NCI-H2171 treated with DMSO at 0.1 percent for 48 hours (cell line): Measurements from ENCODE around the gene TOX4.

Experiments
- DNase-seq: peaks from one replicate; lab custom pipeline; 2025; lab: John Stamatoyannopoulos, UW

TOX4 gene

GRCh38 chr14:21503376-21503775 lies 26.4 kb downstream of the TOX4 start:
- DNase-seq = no peak

GRCh38 chr14:21505012-21505553 lies 28.1 kb downstream of the TOX4 start:
- DNase-seq = no peak

GRCh38 chr14:21506557-21506956 lies 29.6 kb downstream of the TOX4 start:
- DNase-seq = no peak

GRCh38 chr14:21509432-21510143 lies 32.6 kb downstream of the TOX4 start:
- no peak for DNase-seq

GRCh38 chr14:21510735-21511657 lies 34.0 kb downstream of the TOX4 start, which contains the start of gene METTL3:
METTL3 (minus strand) TSS chr14:21511340; CDS start chr14:21511223, 117 bp downstream.
- DNase-seq = peak; percentile 100

- no peak for DNase-seq
These were observed 37.3 kb downstream of the TOX4 start for GRCh38 chr14:21514341-21514740.

- DNase-seq = no peak
These were observed 41.7 kb downstream of the TOX4 start for GRCh38 chr14:21518725-21519124.

GRCh38 chr14:21520767-21521166 lies 43.8 kb downstream of the TOX4 start:
- peak; percentile 57 for DNase-seq

- DNase-seq = no peak
These were observed 44.5 kb downstream of the TOX4 start for GRCh38 chr14:21521501-21521900.

- DNase-seq = no peak
These were observed 46.2 kb downstream of the TOX4 start for GRCh38 chr14:21523203-21523602.

- DNase-seq = no peak
These were observed 47.8 kb downstream of the TOX4 start for GRCh38 chr14:21524575-21525490.

- DNase-seq = peak; percentile 75
These were observed 48.6 kb downstream of the TOX4 start for GRCh38 chr14:21525571-21525961.

- DNase-seq = peak; percentile 100
These were observed 49.1 kb downstream of the TOX4 start, which contains the start of gene SALL2 for GRCh38 chr14:21525962-21526671. SALL2 (minus strand) TSS chr14:21526346; CDS start chr14:21526127, 219 bp downstream.

GRCh38 chr14:21526672-21527317 lies 49.8 kb downstream of the TOX4 start:
- peak; percentile 93 for DNase-seq

GRCh38 chr14:21527318-21527679 lies 50.3 kb downstream of the TOX4 start:
- no peak for DNase-seq

- peak; percentile 91 for DNase-seq
These were observed 51.7 kb downstream of the TOX4 start for GRCh38 chr14:21528381-21529348.

- no peak for DNase-seq
These were observed 52.5 kb downstream of the TOX4 start for GRCh38 chr14:21529515-21529914.

GRCh38 chr14:21533294-21533693 lies 56.3 kb downstream of the TOX4 start:
- DNase-seq = no peak

GRCh38 chr14:21534576-21534975 lies 57.6 kb downstream of the TOX4 start:
- no peak for DNase-seq
